ENCODE data around the gene SAA1.

The SAA1 gene

DNA sequence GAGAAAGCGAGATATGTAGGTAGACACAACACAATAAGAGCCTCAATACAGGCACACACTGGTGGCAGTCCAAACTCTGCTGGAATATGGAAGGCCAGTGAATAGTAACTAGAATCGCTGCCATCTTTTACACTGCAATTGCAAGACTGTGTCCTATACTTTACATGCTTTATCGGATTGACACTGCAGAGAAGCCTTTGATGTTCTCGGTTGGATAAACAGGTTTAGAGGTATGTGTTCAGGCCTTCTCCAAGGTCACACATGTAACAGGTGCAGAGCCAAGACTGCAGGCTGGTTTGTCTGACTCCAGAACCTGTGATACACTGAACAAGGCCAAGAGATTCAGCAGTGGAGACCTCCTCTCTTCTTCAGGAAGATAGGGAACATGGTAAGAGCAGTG lies 5.1 kb downstream of the SAA1 start:
- DNase-seq (ENCODE audit: low read depth in 2 of 2): no peak
- TF ChIP-seq, protein P1, sequence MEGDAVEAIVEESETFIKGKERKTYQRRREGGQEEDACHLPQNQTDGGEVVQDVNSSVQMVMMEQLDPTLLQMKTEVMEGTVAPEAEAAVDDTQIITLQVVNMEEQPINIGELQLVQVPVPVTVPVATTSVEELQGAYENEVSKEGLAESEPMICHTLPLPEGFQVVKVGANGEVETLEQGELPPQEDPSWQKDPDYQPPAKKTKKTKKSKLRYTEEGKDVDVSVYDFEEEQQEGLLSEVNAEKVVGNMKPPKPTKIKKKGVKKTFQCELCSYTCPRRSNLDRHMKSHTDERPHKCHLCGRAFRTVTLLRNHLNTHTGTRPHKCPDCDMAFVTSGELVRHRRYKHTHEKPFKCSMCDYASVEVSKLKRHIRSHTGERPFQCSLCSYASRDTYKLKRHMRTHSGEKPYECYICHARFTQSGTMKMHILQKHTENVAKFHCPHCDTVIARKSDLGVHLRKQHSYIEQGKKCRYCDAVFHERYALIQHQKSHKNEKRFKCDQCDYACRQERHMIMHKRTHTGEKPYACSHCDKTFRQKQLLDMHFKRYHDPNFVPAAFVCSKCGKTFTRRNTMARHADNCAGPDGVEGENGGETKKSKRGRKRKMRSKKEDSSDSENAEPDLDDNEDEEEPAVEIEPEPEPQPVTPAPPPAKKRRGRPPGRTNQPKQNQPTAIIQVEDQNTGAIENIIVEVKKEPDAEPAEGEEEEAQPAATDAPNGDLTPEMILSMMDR (IDR thresholded peaks at IDR 0.05; ENCODE audit: low read depth, low read length): no peak
- H3K4me3 ChIP-seq (replicated peaks in 1 of 2; ENCODE audit: low read depth in 2 of 2, low read length in 2 of 2): no peak overlapping the region

DNA sequence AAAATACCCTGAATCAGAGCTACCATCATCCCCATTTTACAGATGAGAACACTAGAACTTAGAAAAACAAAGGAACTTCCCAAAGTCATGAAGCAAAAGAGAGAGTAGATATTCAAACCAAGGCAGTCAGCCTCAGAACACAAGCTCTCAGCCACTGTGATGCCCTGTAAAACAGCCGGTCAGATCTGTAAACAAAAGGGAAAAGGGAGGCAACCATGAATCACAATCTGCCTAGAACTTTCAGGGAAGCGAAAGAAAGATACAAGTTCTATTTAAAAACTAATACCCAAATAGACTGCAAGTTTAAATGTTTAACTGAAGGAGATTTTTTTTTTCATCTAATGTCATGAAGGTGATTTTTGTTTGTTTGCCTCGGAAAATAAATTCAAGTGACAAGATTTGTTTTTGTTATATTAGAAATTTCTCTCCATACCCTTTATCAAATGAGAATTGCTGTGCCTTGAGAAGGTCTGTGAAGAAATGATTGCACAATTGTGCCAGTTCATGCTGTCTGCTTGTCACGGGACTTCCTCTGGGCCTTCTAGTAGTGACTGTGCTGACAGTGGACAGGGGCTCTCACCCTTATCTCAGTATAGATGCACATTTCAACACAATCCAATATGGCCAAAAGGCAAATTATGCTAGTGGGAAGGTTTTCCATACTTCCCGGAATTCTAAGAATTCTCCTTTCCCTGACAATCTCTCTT lies 11.7 kb downstream of the SAA1 start:
- TF ChIP-seq, protein P1 (IDR thresholded peaks at IDR 0.05; ENCODE audit: low read depth, low read length): no peak
- no peak overlapping the region for H3K4me3 ChIP-seq (replicated peaks in 1 of 2; ENCODE audit: low read depth in 2 of 2, low read length in 2 of 2)
- DNase-seq (ENCODE audit: low read depth in 2 of 2): peak; percentile 39 to 40

DNA sequence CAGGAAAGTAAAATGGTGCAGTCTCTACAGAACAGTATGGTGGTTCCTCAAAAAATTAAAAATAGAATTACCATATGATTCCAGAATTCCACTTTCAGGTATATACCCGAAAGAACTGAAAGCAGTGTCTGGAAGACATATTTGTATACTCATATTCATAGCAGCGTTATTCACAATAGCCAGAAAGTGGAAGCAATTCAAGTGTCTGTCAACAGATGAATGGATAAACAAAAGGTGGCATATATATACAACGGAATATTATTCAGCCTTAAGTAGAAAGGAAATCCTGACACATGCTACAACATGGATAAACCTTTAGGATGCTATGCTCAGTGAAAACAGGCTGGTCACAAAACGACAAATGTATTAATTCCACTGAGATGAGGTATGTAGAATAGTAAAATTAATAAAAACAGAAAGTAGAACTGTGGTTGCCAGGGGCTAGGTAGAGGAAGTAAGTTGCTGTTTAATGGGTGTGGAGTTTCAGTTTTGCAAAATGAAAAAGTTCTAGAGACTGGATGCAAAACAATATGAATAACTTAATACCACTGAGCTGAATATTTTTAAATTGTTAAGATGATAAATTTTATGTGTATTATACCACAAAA lies 14.5 kb downstream of the SAA1 start:
- TF ChIP-seq, protein P1 (IDR thresholded peaks at IDR 0.05; ENCODE audit: low read depth, low read length): no peak
- H3K4me3 ChIP-seq (replicated peaks in 1 of 2; ENCODE audit: low read depth in 2 of 2, low read length in 2 of 2): no peak overlapping the region
- DNase-seq (ENCODE audit: low read depth in 2 of 2): no peak

DNA sequence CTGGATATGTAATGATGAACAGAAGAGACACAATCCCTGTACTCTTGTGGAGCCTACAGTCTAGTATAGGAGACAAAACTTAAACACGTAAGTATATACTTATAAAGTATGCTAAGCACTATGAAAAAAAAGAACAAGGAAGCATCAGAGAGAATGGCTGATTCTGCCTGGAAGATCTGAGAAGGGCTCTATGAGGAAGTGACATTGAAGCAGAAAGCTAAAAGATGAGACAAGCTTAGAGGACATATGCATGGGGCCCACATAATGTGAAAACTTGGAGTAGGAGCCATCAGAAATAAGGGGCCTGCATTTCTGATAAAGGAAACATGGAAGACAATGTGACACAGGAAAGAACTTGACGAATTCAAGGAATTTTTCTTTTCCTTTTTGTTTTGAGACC lies 16.6 kb downstream of the SAA1 start:
- no peak for DNase-seq (ENCODE audit: low read depth in 2 of 2)
- TF ChIP-seq, protein P1 (IDR thresholded peaks at IDR 0.05; ENCODE audit: low read depth, low read length): no peak

DNA sequence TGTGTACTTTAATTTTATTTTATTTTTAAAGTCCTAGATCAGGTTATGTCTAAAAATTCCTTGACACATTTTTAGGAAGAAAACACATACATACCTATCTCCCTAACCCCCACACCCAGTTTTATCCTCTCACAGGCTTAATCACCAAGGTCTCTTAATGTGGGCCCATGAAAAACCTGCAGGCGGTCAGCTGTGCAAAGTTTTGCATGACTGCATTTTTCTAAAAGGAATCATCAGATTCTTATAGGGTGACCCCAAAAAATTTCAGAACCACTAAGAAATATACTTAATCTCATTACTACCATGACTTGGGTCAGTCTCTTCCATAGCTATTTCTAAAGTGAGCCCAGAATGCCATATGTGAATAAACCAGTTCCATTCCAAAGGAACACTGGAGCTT lies 19.8 kb downstream of the SAA1 start:
- TF ChIP-seq, protein P1 (IDR thresholded peaks at IDR 0.05; ENCODE audit: low read depth, low read length): no peak
- H3K4me3 ChIP-seq (replicated peaks in 1 of 2; ENCODE audit: low read depth in 2 of 2, low read length in 2 of 2): no peak overlapping the region
- DNase-seq (ENCODE audit: low read depth in 2 of 2): no peak

More for the DNA sequence above, 16.6 kb downstream of the SAA1 start:
- H3K4me3 ChIP-seq (replicated peaks in 1 of 2; ENCODE audit: low read depth in 2 of 2, low read length in 2 of 2): no peak overlapping the region

DNA sequence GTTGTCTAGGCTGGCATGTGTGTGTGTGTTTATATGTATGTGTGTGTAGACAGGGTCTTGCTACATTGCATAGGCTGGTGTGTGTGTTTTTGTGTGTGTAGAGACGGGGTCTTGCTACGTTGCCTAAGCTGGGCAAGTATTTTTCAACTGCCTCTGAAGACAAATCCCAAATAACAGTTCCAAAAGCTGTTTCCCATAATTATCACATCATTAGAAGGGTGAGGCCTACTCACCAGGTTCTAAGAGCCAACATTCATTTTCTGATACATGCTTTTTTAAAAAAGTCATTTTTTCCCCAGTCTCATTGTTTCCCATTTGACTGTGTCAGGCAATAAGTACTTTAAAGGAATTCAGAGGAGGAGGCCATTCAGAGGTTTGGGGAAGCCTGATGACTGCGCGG lies 22.8 kb downstream of the SAA1 start:
- TF ChIP-seq, protein P1 (IDR thresholded peaks at IDR 0.05; ENCODE audit: low read depth, low read length): no peak
- H3K4me3 ChIP-seq (replicated peaks in 1 of 2; ENCODE audit: low read depth in 2 of 2, low read length in 2 of 2): no peak overlapping the region
- DNase-seq (ENCODE audit: low read depth in 2 of 2): no peak
